GM13977 (cell line): ENCODE measurements around the gene RFPL2.
"Not testable (repeated sequence)": the region's sequence is repeated elsewhere in the genome, so short reads cannot be mapped to it uniquely, and the experiment has no call there.

ENCODE experiments used
- DNase-seq: peaks from one replicate; pipeline ENCODE4 v3.0.0; 2012; ENCODE audit warnings: low spot score
- CTCF ChIP-seq: IDR thresholded peaks from 2 replicates; pipeline ENCODE4 v1.5.1; 2012; ENCODE audit warnings: mild to moderate bottlenecking, control low read depth; ENCODE audit not compliant: insufficient read depth; ENCODE audit errors: extremely low read depth, missing control alignments
- in situ Hi-C: fragments of 300-500 bp; cut with MboI; formaldehyde crosslinking; loops from one replicate; pipeline ENCODE4 v1.12.0; 2022; ENCODE audit warnings: low sequenced_read_pairs, low pct_unique_long_range_greater_than_20kb, mixed read lengths, inconsistent platforms; ENCODE audit not compliant: unreplicated experiment

RFPL2 gene

GRCh38 chr22:32165681-32166080, 39.2 kb downstream of the RFPL2 start:
- in situ Hi-C loops = no loop called here
- no peak for DNase-seq
- no peak for TF ChIP-seq CTCF

GRCh38 chr22:32164075-32164860, 40.6 kb downstream of the RFPL2 start:
- in situ Hi-C loops = no loop called here
- no peak for DNase-seq
- no peak for TF ChIP-seq CTCF

GRCh38 chr22:32160411-32160810, 44.5 kb downstream of the RFPL2 start:
- DNase-seq, in situ Hi-C loops: not testable (repeated sequence)

- in situ Hi-C loops = no loop called here
- no peak for DNase-seq
- no peak for TF ChIP-seq CTCF
Measured at GRCh38 chr22:32158712-32159533, 46.0 kb downstream of the RFPL2 start, which contains the start of gene C22orf42. Gene C22orf42, minus strand, starts transcription at chr22:32159303. Its CDS starts 88 bp downstream, at chr22:32159215.

GRCh38 chr22:32157632-32158031, 47.2 kb downstream of the RFPL2 start:
- in situ Hi-C loops, DNase-seq: not testable (repeated sequence)

GRCh38 chr22:32154727-32155126, 50.1 kb downstream of the RFPL2 start:
- in situ Hi-C loops, DNase-seq: not testable (repeated sequence)

- DNase-seq, in situ Hi-C loops: not testable (repeated sequence)
Measured at GRCh38 chr22:32151641-32152040, 53.2 kb downstream of the RFPL2 start.

- DNase-seq, in situ Hi-C loops: not testable (repeated sequence)
Measured at GRCh38 chr22:32150647-32151046, 54.2 kb downstream of the RFPL2 start.

GRCh38 chr22:32148372-32148771, 56.5 kb downstream of the RFPL2 start:
- DNase-seq, in situ Hi-C loops: not testable (repeated sequence)

- DNase-seq, in situ Hi-C loops: not testable (repeated sequence)
Measured at GRCh38 chr22:32147128-32147527, 57.7 kb downstream of the RFPL2 start.
